Testis (tissue), 5 donors: ENCODE data around the gene PRUNE1. TPM values are rescaled to one million over a fixed set of nuclear protein-coding genes. Genes with fewer than 3 reads are reported as not detected.

Experiments
- DNase-seq: peaks from one replicate; pipeline ENCODE4 v3.0.0-alpha.2; 2019
- H3K27ac ChIP-seq, 2 donors: fragments of 200-600 bp; sonication (generic); one replicate each; pipeline ENCODE4 v1.5.1; 2019
- H3K27me3 ChIP-seq: fragments of 200-600 bp; sonication (generic); one replicate; pipeline ENCODE4 v1.5.1; 2019
- H3K36me3 ChIP-seq: fragments of 200-600 bp; sonication (generic); one replicate; pipeline ENCODE4 v1.5.1; 2017; ENCODE audit warnings: low read depth; ENCODE audit errors: missing control alignments
- H3K4me1 ChIP-seq: fragments of 200-600 bp; sonication (generic); one replicate; pipeline ENCODE4 v1.5.1; 2019
- H3K4me3 ChIP-seq, 2 donors: fragments of 200-600 bp; sonication (generic); one replicate each; pipeline ENCODE4 v1.5.1; 2017 to 2019
- H3K9me3 ChIP-seq: fragments of 200-600 bp; sonication (generic); one replicate; pipeline ENCODE4 v1.5.1; 2017
- POLR2A ChIP-seq: fragments of 450-650 bp; IDR thresholded peaks from one replicate; pipeline ENCODE4 v1.6.1; 2017; ENCODE audit warnings: antibody characterized with exemption, mild to moderate bottlenecking, moderate library complexity
- WGBS, 2 donors: methylation state at CpG; one replicate each; pipeline ENCODE4 v1.1.5; 2018; 5-methylcytosine and 5-hydroxymethylcytosine counted together
- intact Hi-C: fragments of 100-400 bp; cut with DNase I; formaldehyde crosslinking; loops from one replicate; pipeline ENCODE4 v1.15.1; 2023; ENCODE audit warnings: low total_unique reads
- long read RNA-seq, 2 donors: transcript quantifications; one replicate each; lab custom pipeline, GENCODE V29; 2026
- polyA plus RNA-seq: library from polyadenylated mRNA; stranded (reverse); fragments of 350-450 nt; fragmentation: Illumina TruSeq; extraction: RNeasy Lipid Tissue Mini Kit (QIAGEN cat#74804); gene quantifications from one replicate; pipeline ENCODE4 v1.2.3, GENCODE V29; 2014; ENCODE audit warnings: low read depth, low replicate concordance; ENCODE audit not compliant: insufficient read depth
- total RNA-seq, 2 donors: library from RNA; depleted of rRNA; stranded (reverse); fragments of >200 nt; gene quantifications; one replicate each; pipeline ENCODE4 v1.2.3, GENCODE V29; 2016
- TF ChIP-seq, protein P1 (sequence below), 3 experiments: fragments of 450-650 bp in 2 of 3; fragments of 200-600 bp in 1 of 3; sonication (generic) in 1 of 3; IDR thresholded peaks; one replicate each; pipeline ENCODE4 v1.5.1; 2016 to 2019; ENCODE audit warnings: antibody characterized with exemption in 3 of 3, mild to moderate bottlenecking in 2 of 3, moderate library complexity in 1 of 3

PRUNE1 gene, protein sequence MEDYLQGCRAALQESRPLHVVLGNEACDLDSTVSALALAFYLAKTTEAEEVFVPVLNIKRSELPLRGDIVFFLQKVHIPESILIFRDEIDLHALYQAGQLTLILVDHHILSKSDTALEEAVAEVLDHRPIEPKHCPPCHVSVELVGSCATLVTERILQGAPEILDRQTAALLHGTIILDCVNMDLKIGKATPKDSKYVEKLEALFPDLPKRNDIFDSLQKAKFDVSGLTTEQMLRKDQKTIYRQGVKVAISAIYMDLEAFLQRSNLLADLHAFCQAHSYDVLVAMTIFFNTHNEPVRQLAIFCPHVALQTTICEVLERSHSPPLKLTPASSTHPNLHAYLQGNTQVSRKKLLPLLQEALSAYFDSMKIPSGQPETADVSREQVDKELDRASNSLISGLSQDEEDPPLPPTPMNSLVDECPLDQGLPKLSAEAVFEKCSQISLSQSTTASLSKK
- total RNA-seq (10 to 100 TPM; 41.1 to 63.9 TPM), polyA plus RNA-seq (45.5 TPM)
- long read RNA-seq, donor 1, partial matches to known transcripts: 0 of 7 reads
- long read RNA-seq, donor 1, other reads (novel, unspliced or antisense): 0 of 7 reads
- long read RNA-seq, donor 2, partial matches to known transcripts: 0 of 8 reads
- long read RNA-seq, donor 2, other reads (novel, unspliced or antisense): 0 of 8 reads

DNA sequence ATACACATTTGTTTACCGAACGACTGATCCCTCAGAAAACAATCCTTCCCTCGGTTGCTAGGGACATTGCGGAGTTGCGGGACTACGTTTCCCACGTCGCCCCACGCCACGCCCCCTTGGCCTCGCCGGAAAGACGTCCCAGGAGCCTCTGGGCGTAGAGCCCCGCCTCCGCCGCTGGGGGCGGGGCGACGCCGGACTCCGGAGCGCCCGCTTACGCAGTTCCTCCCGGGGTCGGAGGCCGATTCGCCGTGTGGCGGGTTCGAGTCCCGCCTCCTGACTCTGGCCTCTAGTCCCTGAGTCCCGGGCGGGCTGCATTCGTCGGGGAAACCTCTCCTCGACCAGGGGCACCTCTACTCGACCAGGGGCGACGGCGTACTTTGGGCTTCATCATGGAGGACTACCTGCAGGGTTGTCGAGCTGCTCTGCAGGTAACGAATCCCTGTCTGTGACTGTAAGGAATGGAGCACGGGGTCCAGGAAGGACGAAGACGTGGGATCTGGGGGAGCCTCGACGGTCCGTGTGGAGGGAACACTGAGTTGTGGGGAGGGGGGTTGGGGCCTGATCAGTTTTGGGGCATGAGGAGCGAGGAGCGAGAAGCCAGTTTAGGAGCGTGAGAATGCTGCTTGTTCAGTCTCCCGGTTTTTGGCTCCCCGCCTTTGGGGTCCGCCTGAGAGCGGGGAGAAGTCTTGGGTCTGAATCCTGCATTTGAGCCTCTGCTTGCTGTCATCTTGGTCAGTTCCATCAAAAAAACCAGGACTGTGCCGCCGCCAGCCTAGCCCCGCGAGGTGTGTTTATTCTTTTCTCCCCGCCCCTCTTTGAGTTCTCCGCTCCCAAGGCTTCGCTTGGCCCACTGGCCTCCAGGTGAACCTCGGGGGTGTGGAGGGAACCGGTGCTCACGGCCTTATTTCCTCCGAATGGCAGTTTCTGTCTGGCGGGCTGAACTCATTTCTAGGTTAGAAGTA is at the start of gene PRUNE1:
Gene PRUNE1 (plus strand): TSS at position 206 of the 962 bp plus-strand sequence. CDS start 184 bp downstream, at position 390.
- peaks cover 38% of the 10 kb centered on the region for H3K4me1 ChIP-seq
- 0 to 1% methylated on average over 29 to 56 of the region's 69 CpGs for WGBS, 2 donors
- intact Hi-C loops: no loop called here

DNA sequence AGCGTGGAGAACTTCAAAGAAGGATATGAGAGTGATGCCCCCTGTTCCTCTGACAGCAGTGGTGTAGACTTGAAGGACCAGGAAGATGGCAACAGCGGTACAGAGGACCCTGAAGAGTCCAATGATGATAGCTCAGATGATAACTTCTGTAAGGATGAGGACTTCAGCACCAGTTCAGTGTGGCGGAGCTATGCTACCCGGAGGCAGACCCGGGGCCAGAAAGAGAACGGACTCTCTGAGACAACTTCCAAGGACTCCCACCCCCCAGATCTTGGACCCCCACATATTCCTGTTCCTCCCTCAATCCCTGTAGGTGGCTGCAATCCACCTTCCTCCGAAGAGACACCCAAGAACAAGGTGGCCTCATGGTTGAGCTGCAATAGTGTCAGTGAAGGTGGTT is 47.6 kb upstream of the PRUNE1 start:
- Histone ChIP-seq H3K27ac (no peak overlapping the region), H3K4me3 (no peak overlapping the region), H3K27me3 (no peaks in the 10 kb centered on the region), H3K9me3 (no peaks in the 10 kb centered on the region), H3K36me3 (peaks cover 3% of the 10 kb centered on the region), H3K4me1 (no peaks in the 10 kb centered on the region)
- WGBS, 2 donors: 94 to 96% methylated on average over 7 of the region's 7 CpGs
- intact Hi-C loops: no loop called here
- DNase-seq: no peak
- TF ChIP-seq POLR2A: no peak
- TF ChIP-seq, protein P1, sequence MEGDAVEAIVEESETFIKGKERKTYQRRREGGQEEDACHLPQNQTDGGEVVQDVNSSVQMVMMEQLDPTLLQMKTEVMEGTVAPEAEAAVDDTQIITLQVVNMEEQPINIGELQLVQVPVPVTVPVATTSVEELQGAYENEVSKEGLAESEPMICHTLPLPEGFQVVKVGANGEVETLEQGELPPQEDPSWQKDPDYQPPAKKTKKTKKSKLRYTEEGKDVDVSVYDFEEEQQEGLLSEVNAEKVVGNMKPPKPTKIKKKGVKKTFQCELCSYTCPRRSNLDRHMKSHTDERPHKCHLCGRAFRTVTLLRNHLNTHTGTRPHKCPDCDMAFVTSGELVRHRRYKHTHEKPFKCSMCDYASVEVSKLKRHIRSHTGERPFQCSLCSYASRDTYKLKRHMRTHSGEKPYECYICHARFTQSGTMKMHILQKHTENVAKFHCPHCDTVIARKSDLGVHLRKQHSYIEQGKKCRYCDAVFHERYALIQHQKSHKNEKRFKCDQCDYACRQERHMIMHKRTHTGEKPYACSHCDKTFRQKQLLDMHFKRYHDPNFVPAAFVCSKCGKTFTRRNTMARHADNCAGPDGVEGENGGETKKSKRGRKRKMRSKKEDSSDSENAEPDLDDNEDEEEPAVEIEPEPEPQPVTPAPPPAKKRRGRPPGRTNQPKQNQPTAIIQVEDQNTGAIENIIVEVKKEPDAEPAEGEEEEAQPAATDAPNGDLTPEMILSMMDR (IDR thresholded peaks at IDR 0.05): no peak

More for the DNA sequence above, at the start of gene PRUNE1:
- Histone ChIP-seq H3K27me3 (no peaks in the 10 kb centered on the region), H3K27ac (peak within 1 kb of the TSS; percentile 93 to 95), H3K9me3 (no peaks in the 10 kb centered on the region), H3K36me3 (no peaks in the 10 kb centered on the region), H3K4me3 (peak within 1 kb of the TSS; percentile 81 to 89)
- peak; percentile 96 for DNase-seq
- TF ChIP-seq POLR2A: peak; percentile 27
- TF ChIP-seq, protein P1 (IDR thresholded peaks at IDR 0.05): peak in 2 of 3 experiments; percentile 41 to 61

DNA sequence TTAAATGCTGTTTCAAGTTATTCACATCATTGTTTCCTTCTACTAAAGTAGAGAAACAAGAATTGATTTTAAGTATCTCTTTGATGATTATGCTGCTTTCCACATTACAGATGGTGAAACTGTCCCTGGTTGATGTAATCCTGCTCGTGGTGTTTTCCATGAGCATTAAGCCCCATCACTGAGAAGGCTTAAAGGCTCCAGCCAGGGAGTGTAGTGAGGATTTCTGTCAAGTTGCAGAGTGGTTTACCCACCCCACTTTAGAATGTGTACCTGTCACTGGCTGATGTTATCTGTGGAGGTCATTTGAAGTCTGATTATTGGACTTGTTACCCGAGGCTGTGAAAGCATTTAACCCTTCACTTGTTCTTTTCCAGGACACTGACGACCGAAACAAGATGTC is 46.5 kb upstream of the PRUNE1 start:
- Histone ChIP-seq H3K4me1 (no peaks in the 10 kb centered on the region), H3K9me3 (no peaks in the 10 kb centered on the region), H3K27me3 (no peaks in the 10 kb centered on the region), H3K4me3 (no peak overlapping the region), H3K36me3 (peaks cover 3% of the 10 kb centered on the region), H3K27ac (no peak overlapping the region)
- no peak for TF ChIP-seq POLR2A
- TF ChIP-seq, protein P1 (IDR thresholded peaks at IDR 0.05): no peak
- 61 to 78% methylated on average over 4 of the region's 4 CpGs for WGBS, 2 donors
- no peak for DNase-seq
- intact Hi-C loops: no loop called here

DNA sequence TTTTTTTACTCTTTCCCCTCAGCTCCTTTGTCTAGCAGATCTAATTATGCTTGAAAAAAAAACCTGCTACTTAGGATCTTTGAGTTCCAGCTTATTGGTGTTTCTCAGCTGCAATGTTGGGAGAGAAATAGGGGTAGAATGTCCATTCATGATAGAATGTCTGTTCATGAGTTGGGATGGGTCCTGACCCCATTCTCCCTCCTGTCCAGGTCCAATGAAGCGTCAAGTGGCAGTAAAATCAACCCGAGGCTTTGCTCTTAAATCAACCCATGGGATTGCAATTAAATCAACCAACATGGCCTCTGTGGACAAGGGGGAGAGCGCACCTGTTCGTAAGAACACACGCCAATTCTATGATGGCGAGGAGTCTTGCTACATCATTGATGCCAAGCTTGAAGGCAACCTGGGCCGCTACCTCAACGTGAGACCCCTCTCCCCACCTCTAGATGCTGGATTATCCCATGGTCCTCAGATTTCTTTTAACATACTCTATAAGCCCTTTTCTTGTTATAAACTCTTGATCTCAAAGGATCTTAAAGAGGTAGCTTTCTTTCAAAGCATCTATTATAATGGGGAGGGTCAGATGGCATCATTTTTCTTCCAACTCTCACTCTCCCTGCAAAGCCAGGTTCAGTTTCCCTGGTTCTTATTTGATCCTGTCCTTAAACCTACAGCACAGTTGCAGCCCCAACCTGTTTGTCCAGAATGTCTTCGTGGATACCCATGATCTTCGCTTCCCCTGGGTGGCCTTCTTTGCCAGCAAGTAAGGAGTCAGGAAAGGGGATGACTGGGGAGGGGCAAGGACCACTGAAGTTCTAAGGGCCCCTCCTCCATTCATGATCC is 44.7 kb upstream of the PRUNE1 start:
- H3K9me3 ChIP-seq: no peaks in the 10 kb centered on the region
- no peak overlapping the region for H3K4me3 ChIP-seq
- intact Hi-C loops: no loop called here
- H3K36me3 ChIP-seq: peaks cover 3% of the 10 kb centered on the region
- H3K27ac ChIP-seq: no peak overlapping the region
- H3K27me3 ChIP-seq: no peaks in the 10 kb centered on the region
- TF ChIP-seq, protein P1 (IDR thresholded peaks at IDR 0.05): no peak
- TF ChIP-seq POLR2A: no peak
- DNase-seq: no peak
- H3K4me1 ChIP-seq: no peaks in the 10 kb centered on the region
- WGBS, 2 donors: 87 to 95% methylated on average over 10 of the region's 10 CpGs
